ENCODE results near the gene RIOK2.
"Not testable (repeated sequence)": the region's sequence is repeated elsewhere in the genome, so short reads cannot be mapped to it uniquely, and the experiment has no call there.

Gene RIOK2

GRCh38 chr5:97167435-97167834, 15.6 kb downstream of the RIOK2 start:
- DNase-seq (ENCODE audit: low read depth in 2 of 2): no peak

- no peak for DNase-seq (ENCODE audit: low read depth in 2 of 2)
Measured at GRCh38 chr5:97165726-97166125, 17.3 kb downstream of the RIOK2 start.

- no peak for DNase-seq (ENCODE audit: low read depth in 2 of 2)
Measured at GRCh38 chr5:97164846-97165245, 18.2 kb downstream of the RIOK2 start.

GRCh38 chr5:97163790-97164285, 19.2 kb downstream of the RIOK2 start:
- no peak for DNase-seq (ENCODE audit: low read depth in 2 of 2)

GRCh38 chr5:97163360-97163764, 19.7 kb downstream of the RIOK2 start:
- DNase-seq (ENCODE audit: low read depth in 2 of 2): no peak

DNA sequence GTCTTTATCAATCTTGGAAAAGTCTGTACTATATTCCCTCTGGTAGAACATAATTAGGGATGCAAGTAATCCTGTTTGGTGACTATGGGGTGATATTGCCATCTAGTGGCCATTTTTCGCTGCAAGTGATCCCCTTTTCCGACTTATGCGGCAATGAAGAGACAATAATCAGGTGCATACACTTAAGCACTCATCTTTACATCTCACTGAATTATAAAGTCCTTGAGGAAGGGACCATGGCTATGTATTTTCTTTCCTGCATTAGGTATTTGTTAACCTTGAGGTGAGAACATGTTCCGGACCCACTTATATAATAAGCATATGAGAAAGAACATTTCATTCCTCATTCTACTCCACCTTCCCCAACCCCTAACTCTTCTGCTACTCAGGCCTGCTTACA, 21.0 kb downstream of the RIOK2 start:
- DNase-seq (ENCODE audit: low read depth in 2 of 2): peak in 1 of 2 donors; percentile 50

DNA sequence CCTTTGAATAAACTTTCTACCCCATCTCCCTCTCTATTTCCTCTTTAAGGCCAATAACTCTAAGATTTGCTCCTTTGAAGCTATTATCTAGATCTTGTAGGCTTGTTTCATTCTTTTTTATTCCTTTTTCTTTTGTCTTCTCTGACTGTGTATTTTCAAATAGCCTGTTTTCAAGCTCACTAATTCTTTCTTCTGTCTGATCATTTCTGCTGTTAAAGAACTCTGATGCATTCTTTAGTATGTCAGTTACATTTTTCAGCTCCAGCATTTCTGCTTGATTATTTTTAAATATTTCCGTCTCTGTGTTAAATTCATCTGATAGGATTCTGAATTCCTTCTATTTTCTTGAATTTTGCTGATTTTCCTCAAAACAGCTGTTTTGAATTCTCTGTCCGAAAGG, 25.4 kb downstream of the RIOK2 start:
- DNase-seq (ENCODE audit: low read depth in 2 of 2): no peak

- no peak for DNase-seq (ENCODE audit: low read depth in 2 of 2)
Measured at GRCh38 chr5:97151370-97151769, 31.7 kb downstream of the RIOK2 start.

DNA sequence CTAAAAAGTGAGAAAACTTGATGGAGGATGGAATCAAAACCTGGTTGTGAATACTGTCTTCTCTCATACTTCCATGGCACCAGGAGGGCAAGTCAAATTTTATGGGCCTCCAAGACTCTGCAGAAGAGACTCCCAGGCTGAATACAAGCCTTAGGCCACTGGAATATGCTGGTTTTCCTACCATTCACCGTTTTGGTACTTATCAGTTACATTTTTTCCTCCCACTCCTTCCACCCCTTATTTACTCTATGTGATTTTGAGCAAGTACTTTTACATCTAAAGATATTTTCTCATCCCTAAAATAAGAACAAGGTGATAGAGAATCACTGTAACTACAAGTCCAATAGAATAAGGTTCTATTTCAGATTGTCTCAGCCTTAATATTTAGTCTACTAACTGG, 32.6 kb downstream of the RIOK2 start:
- DNase-seq (ENCODE audit: low read depth in 2 of 2): no peak

GRCh38 chr5:97149709-97150108, 33.3 kb downstream of the RIOK2 start:
- DNase-seq (ENCODE audit: low read depth in 2 of 2): no peak

DNA sequence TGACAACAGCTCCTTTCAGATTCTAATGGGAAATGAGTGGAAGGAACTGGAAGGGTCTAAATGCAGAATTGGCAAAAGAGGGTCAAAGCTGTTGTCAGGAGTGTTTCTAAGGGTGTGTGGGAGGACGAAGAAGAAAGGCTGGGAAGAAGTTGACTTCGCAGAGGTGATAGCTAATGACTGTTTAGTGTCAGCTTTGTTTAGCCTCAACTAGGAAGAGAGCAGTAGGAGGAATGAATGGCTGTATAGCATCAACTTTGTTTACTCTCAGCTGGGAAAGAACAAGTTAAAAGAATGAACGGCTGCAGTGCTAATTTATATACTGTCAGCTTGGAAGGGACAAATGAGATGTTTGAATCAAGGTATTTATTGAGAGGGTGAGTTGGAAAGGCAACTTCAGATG, 34.8 kb downstream of the RIOK2 start:
- no peak for DNase-seq (ENCODE audit: low read depth in 2 of 2)

GRCh38 chr5:97143704-97144103, 39.3 kb downstream of the RIOK2 start:
- DNase-seq (ENCODE audit: low read depth in 2 of 2): no peak

- DNase-seq (ENCODE audit: low read depth in 2 of 2): peak in 1 of 2 donors; percentile 4
Measured at GRCh38 chr5:97142521-97143254, 40.4 kb downstream of the RIOK2 start, which contains the start of gene LIX1. LIX1 (minus strand) TSS chr5:97142611; CDS start chr5:97142576, 35 bp downstream.

- DNase-seq (ENCODE audit: low read depth in 2 of 2): no peak
Measured at GRCh38 chr5:97141539-97141938, 41.5 kb downstream of the RIOK2 start.

GRCh38 chr5:97141031-97141430, 42.0 kb downstream of the RIOK2 start:
- no peak for DNase-seq (ENCODE audit: low read depth in 2 of 2)

GRCh38 chr5:97140250-97140649, 42.8 kb downstream of the RIOK2 start:
- not testable (repeated sequence) for DNase-seq (ENCODE audit: low read depth in 2 of 2)

DNA sequence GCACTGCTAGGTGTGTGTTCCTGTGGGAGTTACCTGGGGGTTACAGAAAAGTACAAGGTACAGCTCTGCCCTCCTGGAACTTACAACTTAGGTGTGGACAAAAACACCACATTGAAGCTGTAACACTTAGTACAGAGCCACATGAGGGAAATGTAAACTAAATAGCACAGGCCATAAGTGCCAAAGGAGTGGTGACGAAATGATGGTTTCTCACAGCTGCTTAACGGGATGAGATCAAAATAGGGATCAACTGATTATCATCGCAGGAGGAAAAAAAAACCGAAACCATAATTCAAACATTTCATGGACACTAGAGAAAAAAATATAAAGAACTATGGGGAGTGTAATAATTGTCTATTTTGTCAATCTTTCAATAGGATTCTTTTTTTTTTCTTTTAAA, 46.6 kb downstream of the RIOK2 start:
- DNase-seq (ENCODE audit: low read depth in 2 of 2): no peak

GRCh38 chr5:97135868-97136267, 47.2 kb downstream of the RIOK2 start:
- DNase-seq (ENCODE audit: low read depth in 2 of 2): no peak

DNA sequence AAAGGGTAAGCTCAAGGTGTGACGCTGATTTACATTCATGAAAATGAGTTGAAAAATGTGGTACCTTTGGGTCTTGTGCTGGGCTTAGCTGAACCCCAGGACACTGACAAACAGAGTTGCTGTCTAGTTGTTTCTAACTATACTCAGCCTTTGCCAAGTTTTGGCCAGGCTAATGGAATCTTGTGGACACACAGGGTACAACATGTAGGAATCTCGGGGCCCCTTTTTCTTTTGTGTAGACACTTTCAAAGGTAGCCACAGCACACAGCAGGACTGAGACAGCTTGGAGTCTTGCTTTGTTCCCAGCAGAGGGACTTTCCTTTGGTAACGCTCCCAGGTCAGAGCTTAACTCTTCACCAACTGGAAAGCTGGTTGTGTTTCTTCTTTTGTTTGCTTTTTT, 48.4 kb downstream of the RIOK2 start:
- DNase-seq (ENCODE audit: low read depth in 2 of 2): no peak

DNA sequence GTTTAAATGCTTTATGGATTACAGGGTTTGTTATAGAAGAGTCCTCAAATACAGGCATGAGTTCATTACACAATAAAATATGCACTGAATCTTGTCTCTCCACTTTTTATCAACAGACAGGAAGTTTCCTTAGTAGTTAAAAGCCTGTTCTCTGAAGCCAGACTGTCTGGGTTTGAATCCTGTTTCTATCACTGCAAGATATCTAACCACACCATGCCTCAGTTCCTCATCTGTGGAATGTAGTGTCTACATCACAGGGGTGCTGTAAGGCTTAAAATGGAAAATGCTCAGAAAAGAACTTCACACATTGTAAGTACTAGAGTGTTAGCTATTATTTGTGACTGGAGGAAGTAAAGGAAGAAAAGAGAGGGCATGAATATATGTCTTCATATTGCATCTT, 49.9 kb downstream of the RIOK2 start:
- DNase-seq (ENCODE audit: low read depth in 2 of 2): no peak

DNA sequence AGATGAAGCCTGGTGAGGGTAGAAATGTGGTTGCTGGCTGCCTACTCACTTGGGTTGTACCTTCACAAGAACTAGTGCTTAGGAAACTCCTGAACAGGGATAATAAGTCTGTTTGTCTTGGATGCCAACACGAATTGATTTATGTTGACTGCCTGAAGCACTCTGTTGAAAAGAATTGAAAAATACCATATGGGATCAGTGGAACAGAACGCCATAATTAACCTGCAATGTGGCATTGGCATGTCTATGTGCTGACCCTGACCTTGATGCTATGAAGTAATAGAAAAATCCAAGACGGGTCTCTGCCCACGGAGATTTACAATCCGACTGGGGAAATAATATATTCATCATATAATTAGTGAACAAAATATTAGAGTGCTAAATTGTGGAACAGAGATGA, 51.1 kb downstream of the RIOK2 start:
- no peak for DNase-seq (ENCODE audit: low read depth in 2 of 2)

DNA sequence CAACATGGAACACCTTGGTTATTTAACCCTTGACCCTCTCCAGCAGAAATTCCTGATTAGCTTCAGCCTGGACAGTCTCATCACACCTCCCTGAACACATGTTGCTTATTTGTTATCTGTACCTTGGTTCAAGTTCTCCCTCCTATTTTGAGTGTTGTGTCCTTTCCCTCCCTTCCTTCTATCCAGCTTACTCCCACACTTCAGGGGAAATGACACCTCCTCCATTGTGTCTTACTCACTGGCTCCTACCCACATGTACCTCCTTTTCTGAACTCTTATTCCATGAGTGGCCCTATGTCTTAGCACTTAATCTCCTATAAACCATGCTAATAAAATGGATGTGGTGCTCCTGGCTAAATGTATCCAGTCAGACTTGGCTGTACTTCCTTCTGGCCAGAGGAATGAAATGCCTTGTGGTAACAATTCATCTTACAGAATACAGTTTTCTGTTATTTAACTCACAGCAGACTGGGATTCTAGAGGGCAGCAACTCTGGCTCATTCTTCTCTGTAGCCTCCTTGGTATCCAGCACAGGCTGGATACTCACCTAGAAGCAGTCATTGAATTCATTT, 51.8 kb downstream of the RIOK2 start:
- DNase-seq (ENCODE audit: low read depth in 2 of 2): no peak

- DNase-seq (ENCODE audit: low read depth in 2 of 2): no peak
Measured at GRCh38 chr5:97127727-97128126, 55.3 kb downstream of the RIOK2 start.
